ENCODE data around the gene TMC5. TPM values are rescaled to one million over a fixed set of nuclear protein-coding genes. Genes with fewer than 3 reads are reported as not detected.

The TMC5 gene
- total RNA-seq, 1 experiment from 2014 or later = 52.5 TPM

DNA sequence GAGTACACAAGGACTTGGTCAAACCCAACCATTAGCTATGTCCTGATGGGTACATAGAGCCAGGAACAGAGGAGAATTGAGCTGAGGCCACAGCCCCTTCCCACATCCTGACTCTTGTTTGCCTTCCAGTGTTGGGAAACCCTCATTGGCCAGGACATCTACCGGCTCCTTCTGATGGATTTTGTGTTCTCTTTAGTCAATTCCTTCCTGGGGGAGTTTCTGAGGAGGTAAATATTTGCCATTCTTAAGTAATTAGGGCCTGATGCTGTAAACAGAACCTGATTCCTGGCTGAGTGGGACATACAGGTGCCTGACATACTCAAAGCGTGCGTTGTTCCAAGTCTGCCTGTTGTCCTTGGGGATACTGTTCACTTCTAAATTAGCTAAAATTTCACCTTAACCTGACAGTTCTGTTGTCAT is 61.6 kb downstream of the TMC5 start:
- Histone ChIP-seq H3K36me3 (ENCODE audit: low read depth) (peaks cover 56% of the 10 kb centered on the region), H4K20me1 (ENCODE audit: insufficient read depth) (no peaks in the 10 kb centered on the region), H2AFZ (no peak overlapping the region), H3K27ac (peak overlapping the region; percentile 84), H3K9me3 (ENCODE audit: insufficient read depth, low read depth) (no peaks in the 10 kb centered on the region; the same call in 1 of the 2 replicates), H3F3A (ENCODE audit: insufficient read depth, low read depth) (peaks cover 30% of the 10 kb centered on the region), H3K4me2 (peak overlapping the region; percentile 45), H3K4me1 (replicated peaks; ENCODE audit: insufficient read depth) (peaks cover 37% of the 10 kb centered on the region), H3K9me2 (ENCODE audit: insufficient read depth) (no peaks in the 10 kb centered on the region; the same call in 1 of the 2 replicates), H3K4me3 (no peak overlapping the region), H3K27me3 (ENCODE audit: insufficient read depth, low read depth) (no peaks in the 10 kb centered on the region), H3K79me2 (ENCODE audit: low read depth) (no peaks in the 10 kb centered on the region; the same call in 1 of the 2 replicates)
- peak in 1 of 2 experiments; percentile 73 for DNase-seq
- BruUV-seq (replicated peaks) = no TSS peak
- ChIA-PET CTCF (no interaction called here), POLR2A (ENCODE audit: unreplicated experiment) (no interaction called here)
- intact Hi-C loops (cut with micrococcal nuclease; ENCODE audit: unreplicated experiment) = no loop called here
- TF ChIP-seq, protein P1, sequence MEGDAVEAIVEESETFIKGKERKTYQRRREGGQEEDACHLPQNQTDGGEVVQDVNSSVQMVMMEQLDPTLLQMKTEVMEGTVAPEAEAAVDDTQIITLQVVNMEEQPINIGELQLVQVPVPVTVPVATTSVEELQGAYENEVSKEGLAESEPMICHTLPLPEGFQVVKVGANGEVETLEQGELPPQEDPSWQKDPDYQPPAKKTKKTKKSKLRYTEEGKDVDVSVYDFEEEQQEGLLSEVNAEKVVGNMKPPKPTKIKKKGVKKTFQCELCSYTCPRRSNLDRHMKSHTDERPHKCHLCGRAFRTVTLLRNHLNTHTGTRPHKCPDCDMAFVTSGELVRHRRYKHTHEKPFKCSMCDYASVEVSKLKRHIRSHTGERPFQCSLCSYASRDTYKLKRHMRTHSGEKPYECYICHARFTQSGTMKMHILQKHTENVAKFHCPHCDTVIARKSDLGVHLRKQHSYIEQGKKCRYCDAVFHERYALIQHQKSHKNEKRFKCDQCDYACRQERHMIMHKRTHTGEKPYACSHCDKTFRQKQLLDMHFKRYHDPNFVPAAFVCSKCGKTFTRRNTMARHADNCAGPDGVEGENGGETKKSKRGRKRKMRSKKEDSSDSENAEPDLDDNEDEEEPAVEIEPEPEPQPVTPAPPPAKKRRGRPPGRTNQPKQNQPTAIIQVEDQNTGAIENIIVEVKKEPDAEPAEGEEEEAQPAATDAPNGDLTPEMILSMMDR (conservative IDR thresholded peaks at IDR 0.05) = no peak
- TF ChIP-seq EZH2 (IDR thresholded peaks at IDR 0.05; ENCODE audit: low read depth) = no peak

DNA sequence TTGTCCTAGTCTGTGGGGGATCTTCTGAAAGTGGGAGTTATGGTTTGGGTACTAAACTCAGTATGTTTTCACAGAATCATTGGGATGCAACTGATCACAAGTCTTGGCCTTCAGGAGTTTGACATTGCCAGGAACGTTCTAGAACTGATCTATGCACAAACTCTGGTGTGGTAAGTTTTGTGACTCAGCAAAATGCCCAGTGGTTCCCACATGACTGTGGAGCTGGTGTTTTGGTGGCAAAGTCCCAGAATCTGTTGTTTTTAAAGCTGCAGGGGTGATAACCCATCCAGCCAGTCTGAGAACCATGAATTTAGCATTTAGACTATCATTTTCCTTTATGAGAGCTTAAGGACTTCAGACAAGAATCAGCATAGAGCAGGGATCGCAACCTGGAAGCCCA is 63.6 kb downstream of the TMC5 start:
- BruUV-seq (replicated peaks) = no TSS peak
- Histone ChIP-seq H2AFZ (no peak overlapping the region), H3K9me3 (ENCODE audit: insufficient read depth, low read depth) (no peaks in the 10 kb centered on the region; the same call in 1 of the 2 replicates), H3K36me3 (ENCODE audit: low read depth) (peaks cover 55% of the 10 kb centered on the region), H3K9me2 (ENCODE audit: insufficient read depth) (no peaks in the 10 kb centered on the region; the same call in 1 of the 2 replicates), H3K4me1 (replicated peaks; ENCODE audit: insufficient read depth) (peaks cover 37% of the 10 kb centered on the region), H3K27me3 (ENCODE audit: insufficient read depth, low read depth) (no peaks in the 10 kb centered on the region), H4K20me1 (ENCODE audit: insufficient read depth) (no peaks in the 10 kb centered on the region), H3K4me3 (no peak overlapping the region), H3K27ac (peak overlapping the region; percentile 84), H3K4me2 (peak overlapping the region; percentile 45), H3K79me2 (ENCODE audit: low read depth) (no peaks in the 10 kb centered on the region; the same call in 1 of the 2 replicates), H3F3A (ENCODE audit: insufficient read depth, low read depth) (peaks cover 30% of the 10 kb centered on the region)
- intact Hi-C loops (cut with micrococcal nuclease; ENCODE audit: unreplicated experiment) = no loop called here
- TF ChIP-seq, protein P1 (conservative IDR thresholded peaks at IDR 0.05) = no peak
- no peak for TF ChIP-seq EZH2 (IDR thresholded peaks at IDR 0.05; ENCODE audit: low read depth)
- CTCF ChIA-PET = no interaction called here
- POLR2A ChIA-PET (ENCODE audit: unreplicated experiment) = no interaction called here
- no peak for DNase-seq

DNA sequence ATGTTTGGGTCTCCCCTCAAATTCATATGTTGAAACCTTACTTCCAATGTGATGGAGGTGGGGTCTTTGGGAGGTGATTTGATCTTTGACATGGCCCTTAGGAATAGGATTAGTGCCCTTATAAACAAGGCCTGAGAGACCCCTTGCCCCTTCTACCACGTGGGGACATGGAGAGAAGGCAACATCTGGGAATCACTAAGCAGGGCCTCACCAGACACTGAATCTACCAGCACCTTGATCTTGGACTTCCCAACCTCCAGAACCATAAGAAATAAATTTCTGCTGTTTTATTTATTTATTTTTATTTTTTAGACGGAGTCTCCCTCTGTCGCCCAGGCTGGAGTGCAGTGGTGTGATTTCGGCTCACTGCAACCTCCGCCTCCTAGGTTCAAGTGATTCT is 64.1 kb downstream of the TMC5 start:
- BruUV-seq (replicated peaks) = no TSS peak
- TF ChIP-seq, protein P1 (conservative IDR thresholded peaks at IDR 0.05) = no peak
- no peak for TF ChIP-seq EZH2 (IDR thresholded peaks at IDR 0.05; ENCODE audit: low read depth)
- CTCF ChIA-PET = no interaction called here

More for the DNA sequence above, 64.1 kb downstream of the TMC5 start:
- Histone ChIP-seq H4K20me1 (ENCODE audit: insufficient read depth) (no peaks in the 10 kb centered on the region), H3K9me2 (ENCODE audit: insufficient read depth) (no peaks in the 10 kb centered on the region; the same call in 1 of the 2 replicates), H3K36me3 (ENCODE audit: low read depth) (peaks cover 50% of the 10 kb centered on the region), H3K79me2 (ENCODE audit: low read depth) (no peaks in the 10 kb centered on the region; the same call in 1 of the 2 replicates), H2AFZ (no peak overlapping the region), H3K4me1 (replicated peaks; ENCODE audit: insufficient read depth) (peaks cover 37% of the 10 kb centered on the region), H3K27me3 (ENCODE audit: insufficient read depth, low read depth) (no peaks in the 10 kb centered on the region), H3K9me3 (ENCODE audit: insufficient read depth, low read depth) (no peaks in the 10 kb centered on the region; the same call in 1 of the 2 replicates), H3F3A (ENCODE audit: insufficient read depth, low read depth) (peaks cover 30% of the 10 kb centered on the region), H3K4me2 (no peak overlapping the region; the same call in 1 of the 2 replicates), H3K4me3 (no peak overlapping the region), H3K27ac (peak overlapping the region; percentile 84; the same call in 1 of the 2 replicates)
- no peak for DNase-seq
- POLR2A ChIA-PET (ENCODE audit: unreplicated experiment) = no interaction called here
- intact Hi-C loops (cut with micrococcal nuclease; ENCODE audit: unreplicated experiment) = no loop called here
